Stimulated activated CD4-positive, alpha-beta T cell treated with anti-CD3 and anti-CD28 coated beads, Interleukin-12 subunit alpha, Interleukin-12 subunit beta, amount 100 ng/mL, for 4 hours (primary cell): Measurements from ENCODE around the gene INTS1.

Experiments used
- DNase-seq: peaks from one replicate; pipeline ENCODE4 v3.0.0-alpha.2; 2020

INTS1 gene

GRCh38 chr7:1430056-1430845 lies 73.9 kb downstream of the INTS1 start:
- DNase-seq, result no peak

- no peak for DNase-seq
Measured at GRCh38 chr7:1428941-1429501, 75.2 kb downstream of the INTS1 start.

GRCh38 chr7:1427064-1427657 lies 77.0 kb downstream of the INTS1 start:
- DNase-seq, result no peak

GRCh38 chr7:1426474-1426873 lies 77.7 kb downstream of the INTS1 start:
- DNase-seq, result no peak

- DNase-seq, result no peak
Measured at GRCh38 chr7:1425292-1426136, 78.7 kb downstream of the INTS1 start.

DNA sequence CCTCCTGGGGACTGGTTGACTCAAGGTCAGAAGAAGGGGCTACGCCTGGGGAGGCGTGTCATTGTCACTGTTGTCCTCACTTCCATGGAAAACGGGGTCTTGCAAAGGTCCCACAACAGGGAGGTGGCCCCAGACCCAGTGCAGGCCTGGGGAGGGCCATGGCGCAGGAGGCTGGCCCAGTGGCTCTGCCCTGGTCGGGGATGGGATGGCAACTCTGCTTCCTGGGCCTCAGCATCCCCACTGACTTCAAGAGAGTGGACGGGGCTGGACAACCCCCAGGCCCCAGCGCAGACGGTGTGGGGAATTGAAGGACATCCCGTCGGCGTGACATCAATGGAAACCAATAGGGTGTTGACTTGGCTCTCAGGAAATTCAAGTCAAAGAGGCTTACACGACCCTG lies 80.1 kb downstream of the INTS1 start:
- DNase-seq, result no peak

DNA sequence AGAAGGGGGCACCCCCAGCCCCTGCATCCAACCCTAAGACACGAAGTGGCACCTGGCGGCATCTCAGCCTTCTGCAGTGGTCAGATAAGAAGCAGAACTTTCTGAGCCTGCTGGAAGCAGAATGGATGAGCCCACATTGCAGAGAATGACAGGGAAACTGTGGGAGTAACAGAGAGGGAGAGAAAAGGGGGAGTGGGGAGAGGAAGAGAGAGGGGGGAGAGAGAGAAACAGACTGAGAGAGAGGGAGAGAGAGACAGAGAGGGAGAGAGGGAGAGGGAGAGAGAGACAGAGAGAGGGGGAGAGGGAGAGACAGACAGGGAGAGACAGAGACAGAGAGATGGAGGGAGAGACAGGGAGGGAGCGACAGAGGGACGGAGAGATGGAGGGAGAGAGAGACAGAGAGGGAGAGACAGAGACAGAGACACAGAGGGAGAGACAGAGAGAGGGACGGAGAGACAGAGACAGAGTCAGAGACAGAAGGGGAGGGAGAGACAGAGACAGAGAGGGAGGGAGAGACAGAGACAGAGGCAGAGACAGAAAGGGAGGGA lies 80.9 kb downstream of the INTS1 start:
- no peak for DNase-seq

- no peak for DNase-seq
Measured at GRCh38 chr7:1422512-1423263, 81.5 kb downstream of the INTS1 start.

GRCh38 chr7:1421946-1422345 lies 82.2 kb downstream of the INTS1 start:
- DNase-seq, result no peak

DNA sequence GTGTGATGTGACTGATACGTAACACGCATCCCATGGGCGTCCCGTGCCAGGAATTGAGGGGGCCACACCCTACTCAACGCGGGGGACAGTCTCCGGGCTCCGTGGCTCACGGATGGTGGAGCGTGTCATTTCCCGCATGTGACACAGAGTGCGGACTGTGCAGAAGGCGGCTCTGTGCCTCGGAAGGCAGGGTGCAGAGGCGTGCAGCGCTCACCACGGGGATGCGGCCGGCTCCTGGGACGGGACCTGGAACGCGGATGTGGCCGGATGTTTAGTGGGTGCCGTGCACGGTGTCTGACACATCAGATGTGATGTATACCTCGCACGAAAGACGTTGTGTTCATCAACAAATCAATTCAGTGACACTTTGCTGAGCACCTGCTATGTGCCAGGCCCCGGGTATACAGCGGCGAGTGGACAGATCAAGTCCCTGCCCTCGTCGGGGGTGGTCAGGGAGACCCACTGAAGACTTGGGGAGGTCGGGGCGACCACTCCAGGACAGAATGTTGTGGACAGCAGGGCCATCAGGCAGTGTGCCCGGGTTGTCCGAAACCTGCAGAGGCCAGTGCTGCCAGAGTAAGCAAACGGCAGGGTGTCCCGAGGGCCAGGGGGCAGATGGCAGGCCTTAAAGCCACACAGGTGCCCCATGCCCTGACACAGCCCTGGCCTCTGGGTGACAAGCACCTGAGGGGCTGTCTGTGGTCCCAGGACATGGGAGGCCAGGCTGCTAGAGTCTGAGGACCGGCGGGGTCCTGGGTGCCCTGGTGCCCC lies 83.0 kb downstream of the INTS1 start:
- DNase-seq, result no peak
